Retinal pigment epithelial cell (primary cell): ENCODE data around the gene BID.

Experiments used
- DNase-seq: peaks from one replicate; pipeline ENCODE4 v3.0.0-alpha.2; 2010; ENCODE audit warnings: low read depth
- H3K4me3 ChIP-seq: 2 replicates; pipeline ENCODE4 v1.5.1; 2011; ENCODE audit warnings: mild to moderate bottlenecking, low read length, control low read depth, moderate library complexity
- CTCF ChIP-seq: conservative IDR thresholded peaks from 2 replicates; pipeline ENCODE4 v1.5.1; 2011; ENCODE audit warnings: low read depth, low read length, control low read depth, inconsistent platforms

The BID gene

GRCh38 chr22:17779286-17780115, 5.2 kb upstream of the BID start:
- no peak for DNase-seq
- TF ChIP-seq CTCF, result no peak
- no peak overlapping the region for H3K4me3 ChIP-seq

- DNase-seq, result no peak
- TF ChIP-seq CTCF, result no peak
- no peak overlapping the region for H3K4me3 ChIP-seq
These were observed 4.2 kb upstream of the BID start for GRCh38 chr22:17778412-17778976.

GRCh38 chr22:17777717-17778044, 3.4 kb upstream of the BID start:
- DNase-seq, result no peak
- no peak for TF ChIP-seq CTCF
- no peak overlapping the region for H3K4me3 ChIP-seq

GRCh38 chr22:17777005-17777716, 2.9 kb upstream of the BID start:
- H3K4me3 ChIP-seq, result no peak overlapping the region
- no peak for DNase-seq

GRCh38 chr22:17775781-17776465, 1.7 kb upstream of the BID start:
- no peak for TF ChIP-seq CTCF
- no peak for DNase-seq
- H3K4me3 ChIP-seq, result no peak overlapping the region

More at GRCh38 chr22:17777005-17777716, 2.9 kb upstream of the BID start:
- TF ChIP-seq CTCF, result no peak

GRCh38 chr22:17774926-17775685, 837 bp upstream of the BID start:
- DNase-seq, result no peak
- no peak for TF ChIP-seq CTCF
- no peak overlapping the region for H3K4me3 ChIP-seq
